Keratinocyte (primary cell): ENCODE results near the gene RASGRP3. TPM values are rescaled to one million over a fixed set of nuclear protein-coding genes. Genes with fewer than 3 reads are reported as not detected.

Experiments used
- DNase-seq: peaks from one replicate; pipeline ENCODE4 v3.0.0-alpha.2; 2011; ENCODE audit warnings: low read depth, missing footprints, low spot score
- FAIRE-seq: peaks from 2 replicates; lab custom pipeline; 2011; peaks lifted over from hg19 to GRCh38; lab: Jason Lieb, UNC
- H2AFZ ChIP-seq: 2 replicates; pipeline ENCODE4 v1.6.0; 2012; ENCODE audit warnings: low read length, control low read depth, inconsistent platforms; ENCODE audit not compliant: control insufficient read depth
- H3K27ac ChIP-seq: 2 replicates; pipeline ENCODE4 v1.5.1; 2011; ENCODE audit warnings: low read length; ENCODE audit not compliant: control insufficient read depth, insufficient read depth
- H3K27me3 ChIP-seq: 3 replicates; pipeline ENCODE4 v1.6.0; 2011; ENCODE audit warnings: low read length; ENCODE audit not compliant: control insufficient read depth, insufficient read depth; ENCODE audit errors: extremely low read depth
- H3K36me3 ChIP-seq, 2 experiments: 2 replicates in 1 of 2; 3 replicates in 1 of 2; pipeline ENCODE4 v1.5.1; 2011; ENCODE audit warnings: low read length in 2 of 2, mild to moderate bottlenecking in 1 of 2; ENCODE audit not compliant: control insufficient read depth in 2 of 2, insufficient read depth in 2 of 2; ENCODE audit errors: extremely low read depth in 1 of 2
- H3K4me1 ChIP-seq: 3 replicates; pipeline ENCODE4 v1.5.1; 2011; ENCODE audit warnings: low read length; ENCODE audit not compliant: control insufficient read depth, insufficient read depth; ENCODE audit errors: extremely low read depth
- H3K4me2 ChIP-seq: 3 replicates; pipeline ENCODE4 v1.6.0; 2011; ENCODE audit warnings: low read depth, low read length; ENCODE audit not compliant: control insufficient read depth, insufficient read depth; ENCODE audit errors: extremely low read depth
- H3K4me3 ChIP-seq, 3 experiments: fragments of 200-600 bp in 1 of 3; sonication (generic) in 1 of 3; 2 replicates in 2 of 3; 3 replicates in 1 of 3; pipeline ENCODE4 v1.5.1; 2011 to 2016; ENCODE audit warnings: low read length in 3 of 3, mild to moderate bottlenecking in 3 of 3, control low read depth in 2 of 3, inconsistent platforms in 1 of 3, low read depth in 1 of 3, mixed read lengths in 1 of 3, mixed run types in 1 of 3, moderate library complexity in 1 of 3; ENCODE audit not compliant: control insufficient read depth in 2 of 3, insufficient read depth in 2 of 3; ENCODE audit errors: extremely low read depth in 1 of 3
- H3K79me2 ChIP-seq: 2 replicates; pipeline ENCODE4 v1.6.0; 2012; ENCODE audit warnings: low read length; ENCODE audit not compliant: control insufficient read depth, insufficient read depth
- H3K9ac ChIP-seq: 3 replicates; pipeline ENCODE4 v1.6.0; 2011; ENCODE audit warnings: low read length; ENCODE audit not compliant: control insufficient read depth, insufficient read depth; ENCODE audit errors: extremely low read depth
- H3K9me1 ChIP-seq: 3 replicates; pipeline ENCODE4 v1.6.0; 2011; ENCODE audit warnings: low read length; ENCODE audit not compliant: control insufficient read depth, insufficient read depth; ENCODE audit errors: extremely low read depth
- H3K9me3 ChIP-seq: 2 replicates; pipeline ENCODE4 v1.5.1; 2012; ENCODE audit warnings: low read depth, low read length; ENCODE audit not compliant: control insufficient read depth
- H4K20me1 ChIP-seq: 3 replicates; pipeline ENCODE4 v1.6.0; 2011; ENCODE audit warnings: low read length; ENCODE audit not compliant: control insufficient read depth, insufficient read depth; ENCODE audit errors: extremely low read depth
- EZH2 ChIP-seq: IDR thresholded peaks from one replicate; pipeline ENCODE4 v1.6.1; 2012; ENCODE audit warnings: inconsistent platforms, mild to moderate bottlenecking, low read length, moderate library complexity
- dilution Hi-C: fragments of 300-500 bp; cut with MboI; formaldehyde crosslinking; loops from one replicate; pipeline ENCODE4 v1.7.0; 2020; ENCODE audit warnings: low sequenced_read_pairs; ENCODE audit not compliant: extremely low pct_ligation_motif_present
- polyA plus RNA-seq, 5 experiments: library from polyadenylated mRNA; depleted of rRNA in 3 of 5; stranded (reverse) in 3 of 5; stranded (forward) in 1 of 5; unstranded in 1 of 5; fragments of >200 nt; gene quantifications; 1 replicate in 1 of 5; 2 replicates in 3 of 5; 3 replicates in 1 of 5; pipeline versions ENCODE4 v1.2.1 to v1.2.3, GENCODE V29; 2011 to 2012; ENCODE audit warnings: missing spikeins in 2 of 5, low read depth in 1 of 5, low replicate concordance in 1 of 5
- TF ChIP-seq, protein P1 (sequence below), 3 experiments: IDR thresholded peaks in 1 of 3; conservative IDR thresholded peaks in 1 of 3; optimal IDR thresholded peaks in 1 of 3; 2 replicates in 2 of 3; 3 replicates in 1 of 3; pipeline versions ENCODE3 to v1.5.1; 2011; ENCODE audit warnings: low read length in 3 of 3, mild to moderate bottlenecking in 3 of 3, moderate library complexity in 2 of 3, control low read depth in 1 of 3, inconsistent platforms in 1 of 3; ENCODE audit not compliant: insufficient read depth in 2 of 3; ENCODE audit errors: extremely low read depth in 1 of 3

The RASGRP3 gene
- polyA plus RNA-seq, 1 donor (not counting 4 experiments of a cell fraction or from before 2014, with no cell fraction given), result 0.56 TPM

DNA sequence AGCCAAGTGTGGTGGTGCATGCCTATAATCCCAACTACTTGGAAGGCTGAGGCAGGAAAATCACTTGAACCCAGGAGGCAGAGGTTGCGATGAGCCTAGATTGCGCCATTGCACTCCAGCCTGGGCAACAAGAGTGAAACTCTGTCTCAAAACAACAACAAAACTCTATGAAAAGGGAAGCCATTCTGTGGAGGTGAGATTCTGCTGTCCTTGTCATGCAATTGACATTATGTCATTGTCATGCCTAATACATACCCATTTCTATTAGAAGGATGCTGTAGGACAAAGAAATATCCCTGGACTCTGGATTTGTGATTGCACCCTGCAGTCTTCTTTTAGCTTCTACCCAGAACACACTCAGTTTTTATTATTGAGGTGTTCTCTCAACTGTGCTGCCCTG lies 8.6 kb downstream of the RASGRP3 start:
- H3K4me3 ChIP-seq, result no peak overlapping the region
- H3K79me2 ChIP-seq, result no peaks in the 10 kb centered on the region
- no peaks in the 10 kb centered on the region for H3K4me1 ChIP-seq
- no peaks in the 10 kb centered on the region for H3K9me3 ChIP-seq
- H3K27ac ChIP-seq, result no peak overlapping the region
- FAIRE-seq (no peak), DNase-seq (no peak)
- H3K4me2 ChIP-seq, result no peak overlapping the region
- H2AFZ ChIP-seq, result no peak overlapping the region
- dilution Hi-C loops, result no loop called here
- H3K9ac ChIP-seq, result no peak overlapping the region
- H3K9me1 ChIP-seq, result no peaks in the 10 kb centered on the region
- no peak for TF ChIP-seq EZH2
- TF ChIP-seq, protein P1, sequence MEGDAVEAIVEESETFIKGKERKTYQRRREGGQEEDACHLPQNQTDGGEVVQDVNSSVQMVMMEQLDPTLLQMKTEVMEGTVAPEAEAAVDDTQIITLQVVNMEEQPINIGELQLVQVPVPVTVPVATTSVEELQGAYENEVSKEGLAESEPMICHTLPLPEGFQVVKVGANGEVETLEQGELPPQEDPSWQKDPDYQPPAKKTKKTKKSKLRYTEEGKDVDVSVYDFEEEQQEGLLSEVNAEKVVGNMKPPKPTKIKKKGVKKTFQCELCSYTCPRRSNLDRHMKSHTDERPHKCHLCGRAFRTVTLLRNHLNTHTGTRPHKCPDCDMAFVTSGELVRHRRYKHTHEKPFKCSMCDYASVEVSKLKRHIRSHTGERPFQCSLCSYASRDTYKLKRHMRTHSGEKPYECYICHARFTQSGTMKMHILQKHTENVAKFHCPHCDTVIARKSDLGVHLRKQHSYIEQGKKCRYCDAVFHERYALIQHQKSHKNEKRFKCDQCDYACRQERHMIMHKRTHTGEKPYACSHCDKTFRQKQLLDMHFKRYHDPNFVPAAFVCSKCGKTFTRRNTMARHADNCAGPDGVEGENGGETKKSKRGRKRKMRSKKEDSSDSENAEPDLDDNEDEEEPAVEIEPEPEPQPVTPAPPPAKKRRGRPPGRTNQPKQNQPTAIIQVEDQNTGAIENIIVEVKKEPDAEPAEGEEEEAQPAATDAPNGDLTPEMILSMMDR (optimal IDR thresholded peaks at IDR 0.05 in 1 of 3, IDR thresholded peaks at IDR 0.05 in 1 of 3, conservative IDR thresholded peaks at IDR 0.05 in 1 of 3; ENCODE audit: extremely low read depth in 1 of 3, insufficient read depth in 2 of 3, low read length in 3 of 3), result no peak
- no peaks in the 10 kb centered on the region for H4K20me1 ChIP-seq
- no peaks in the 10 kb centered on the region for H3K36me3 ChIP-seq
- no peaks in the 10 kb centered on the region for H3K27me3 ChIP-seq

DNA sequence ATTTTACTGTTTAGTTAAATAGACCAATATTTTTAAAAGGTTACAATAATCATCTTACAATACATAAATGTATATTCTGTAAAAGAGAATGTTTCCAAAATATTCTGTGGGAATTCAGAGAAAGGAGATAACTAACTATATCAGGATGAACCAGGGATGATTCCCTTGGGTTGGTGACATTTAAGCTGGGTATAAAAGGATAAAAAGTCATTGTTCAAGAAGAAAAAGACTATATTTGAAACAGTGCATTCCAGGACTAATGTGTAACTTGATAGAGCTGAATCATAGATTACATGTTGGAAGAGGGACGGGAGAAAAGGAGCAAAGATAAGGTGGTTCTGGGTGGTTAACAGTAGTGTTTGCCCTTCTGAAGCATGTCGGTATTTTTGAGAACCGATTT lies 10.1 kb downstream of the RASGRP3 start:
- no peaks in the 10 kb centered on the region for H4K20me1 ChIP-seq
- H3K4me3 ChIP-seq, result no peak overlapping the region
- H3K4me2 ChIP-seq, result no peak overlapping the region
- no peaks in the 10 kb centered on the region for H3K79me2 ChIP-seq
- H3K9me3 ChIP-seq, result no peaks in the 10 kb centered on the region
- H3K9ac ChIP-seq, result no peak overlapping the region
- no peak for FAIRE-seq
- TF ChIP-seq, protein P1 (optimal IDR thresholded peaks at IDR 0.05 in 1 of 3, IDR thresholded peaks at IDR 0.05 in 1 of 3, conservative IDR thresholded peaks at IDR 0.05 in 1 of 3; ENCODE audit: extremely low read depth in 1 of 3, insufficient read depth in 2 of 3, low read length in 3 of 3), result no peak
- TF ChIP-seq EZH2, result no peak
- H3K27ac ChIP-seq, result no peak overlapping the region
- no peaks in the 10 kb centered on the region for H3K9me1 ChIP-seq
- H3K27me3 ChIP-seq, result no peaks in the 10 kb centered on the region
- H2AFZ ChIP-seq, result no peak overlapping the region
- H3K36me3 ChIP-seq, result no peaks in the 10 kb centered on the region
- dilution Hi-C loops, result no loop called here
- H3K4me1 ChIP-seq, result no peaks in the 10 kb centered on the region
- no peak for DNase-seq
